ENCODE data around the gene KDM5B.
"Not testable (repeated sequence)": the region's sequence is repeated elsewhere in the genome, so short reads cannot be mapped to it uniquely, and the experiment has no call there.

KDM5B gene

GRCh38 chr1:202791077-202791747 lies 17.0 kb downstream of the KDM5B start:
- no peak for DNase-seq

- no peak for DNase-seq
These were observed 19.4 kb downstream of the KDM5B start for GRCh38 chr1:202788800-202789199.

- no peak for DNase-seq
These were observed 21.4 kb downstream of the KDM5B start for GRCh38 chr1:202786804-202787203.

- no peak for DNase-seq
These were observed 27.0 kb downstream of the KDM5B start for GRCh38 chr1:202781180-202781579.

- DNase-seq, result no peak
These were observed 38.1 kb downstream of the KDM5B start for GRCh38 chr1:202770135-202770534.

- no peak for DNase-seq
These were observed 42.5 kb downstream of the KDM5B start for GRCh38 chr1:202765721-202766120.

- no peak for DNase-seq
These were observed 46.2 kb downstream of the KDM5B start for GRCh38 chr1:202762019-202762418.

GRCh38 chr1:202760589-202760988 lies 47.6 kb downstream of the KDM5B start:
- DNase-seq, result no peak

GRCh38 chr1:202756391-202756790 lies 51.8 kb downstream of the KDM5B start:
- no peak for DNase-seq

- no peak for DNase-seq
These were observed 53.9 kb downstream of the KDM5B start for GRCh38 chr1:202754293-202754692.

- DNase-seq, result no peak
These were observed 55.4 kb downstream of the KDM5B start for GRCh38 chr1:202752774-202753173.

GRCh38 chr1:202750761-202751160 lies 57.5 kb downstream of the KDM5B start:
- DNase-seq, result peak; percentile 8

- DNase-seq, result no peak
These were observed 58.2 kb downstream of the KDM5B start for GRCh38 chr1:202750024-202750423.

- no peak for DNase-seq
These were observed 62.8 kb downstream of the KDM5B start for GRCh38 chr1:202745323-202745888.

GRCh38 chr1:202744770-202745169 lies 63.5 kb downstream of the KDM5B start:
- not testable (repeated sequence) for DNase-seq

GRCh38 chr1:202742496-202742895 lies 65.7 kb downstream of the KDM5B start:
- no peak for DNase-seq

GRCh38 chr1:202733251-202733650 lies 75.0 kb downstream of the KDM5B start:
- no peak for DNase-seq

- no peak for DNase-seq
These were observed 79.3 kb downstream of the KDM5B start for GRCh38 chr1:202728951-202729350.

- DNase-seq, result no peak
These were observed 82.7 kb downstream of the KDM5B start for GRCh38 chr1:202725526-202725925.

GRCh38 chr1:202723708-202724107 lies 84.5 kb downstream of the KDM5B start:
- DNase-seq, result no peak

- not testable (repeated sequence) for DNase-seq
These were observed 85.2 kb downstream of the KDM5B start for GRCh38 chr1:202723046-202723445.

- no peak for DNase-seq
These were observed 91.6 kb downstream of the KDM5B start for GRCh38 chr1:202716654-202717053.

- DNase-seq, result not testable (repeated sequence)
These were observed 94.0 kb downstream of the KDM5B start for GRCh38 chr1:202714202-202714601.

GRCh38 chr1:202713110-202713509 lies 95.1 kb downstream of the KDM5B start:
- no peak for DNase-seq

Data from CD4-positive, alpha-beta T cell treated with Interleukin-10 for 1 hour (primary cell).